ENCODE results near the gene OR13F1.
A peak's percentile ranks its signal among the peaks of the same experiment; 100 is the strongest.

The OR13F1 gene

DNA sequence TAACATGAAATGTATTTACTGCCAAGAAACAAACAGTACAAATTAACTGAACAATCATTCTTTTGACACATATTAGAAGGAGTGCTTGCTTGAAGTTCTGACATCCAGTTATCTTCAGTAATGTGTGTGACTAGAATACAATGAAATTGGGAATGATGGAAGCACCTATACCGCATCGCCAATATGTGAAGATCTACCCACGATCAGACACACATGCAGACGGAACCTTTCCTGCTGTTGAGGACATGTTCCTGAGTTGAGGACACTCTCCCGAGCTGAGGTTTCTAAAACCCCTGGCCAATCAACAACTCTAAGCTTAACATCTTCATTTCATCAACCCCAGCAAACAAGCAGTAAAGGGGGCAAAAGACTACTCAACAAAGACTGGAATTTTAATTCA lies 32.7 kb downstream of the OR13F1 start, which contains the start of gene OR13C3:
Gene OR13C3, minus strand, starts transcription at position 101 of the 400 bp plus-strand sequence. CDS start 133 bp downstream, outside the sequence.
- Histone ChIP-seq H3K36me3 (ENCODE audit: control insufficient read depth, insufficient read depth, low read length, severe bottlenecking) (no peaks in the 10 kb centered on the region), H3K9ac (ENCODE audit: low read length) (no peak within 1 kb of the TSS), H3K27me3 (replicated peaks; ENCODE audit: control insufficient read depth, insufficient read depth, low read length) (no peaks in the 10 kb centered on the region), H3K4me1 (ENCODE audit: control insufficient read depth, insufficient read depth, low read length) (peaks cover 8% of the 10 kb centered on the region), H3K4me3 (ENCODE audit: low read length) (no peak within 1 kb of the TSS), H3K9me3 (ENCODE audit: control insufficient read depth, low read length) (no peaks in the 10 kb centered on the region)
- DNase-seq (ENCODE audit: low read depth) = no peak

DNA sequence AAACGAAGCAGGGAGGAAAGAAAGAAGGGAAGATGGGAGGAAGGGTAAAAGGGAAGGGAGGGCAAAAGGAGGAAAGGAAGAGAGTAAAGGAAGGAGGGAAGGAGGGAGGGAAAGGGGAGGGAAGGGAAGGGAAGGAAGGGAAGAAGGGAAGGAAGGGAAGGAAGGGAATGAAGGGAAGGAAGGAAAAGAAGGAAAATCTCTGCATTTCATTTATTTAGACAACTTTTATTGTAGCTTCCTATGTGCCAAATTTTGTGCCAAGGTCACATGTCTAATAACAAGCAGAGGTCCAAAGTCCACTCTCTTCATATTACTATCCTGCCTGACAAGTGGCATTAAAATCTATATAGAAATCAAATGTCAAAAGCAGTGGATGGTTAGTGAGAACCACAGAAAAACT lies 35.2 kb downstream of the OR13F1 start:
- Histone ChIP-seq H3K27me3 (replicated peaks; ENCODE audit: control insufficient read depth, insufficient read depth, low read length) (no peaks in the 10 kb centered on the region), H3K4me3 (ENCODE audit: low read length) (no peak overlapping the region), H3K9ac (ENCODE audit: low read length) (no peak overlapping the region), H3K4me1 (ENCODE audit: control insufficient read depth, insufficient read depth, low read length) (no peaks in the 10 kb centered on the region), H3K36me3 (ENCODE audit: control insufficient read depth, insufficient read depth, low read length, severe bottlenecking) (no peaks in the 10 kb centered on the region), H3K9me3 (ENCODE audit: control insufficient read depth, low read length) (no peaks in the 10 kb centered on the region)
- no peak for DNase-seq (ENCODE audit: low read depth)

DNA sequence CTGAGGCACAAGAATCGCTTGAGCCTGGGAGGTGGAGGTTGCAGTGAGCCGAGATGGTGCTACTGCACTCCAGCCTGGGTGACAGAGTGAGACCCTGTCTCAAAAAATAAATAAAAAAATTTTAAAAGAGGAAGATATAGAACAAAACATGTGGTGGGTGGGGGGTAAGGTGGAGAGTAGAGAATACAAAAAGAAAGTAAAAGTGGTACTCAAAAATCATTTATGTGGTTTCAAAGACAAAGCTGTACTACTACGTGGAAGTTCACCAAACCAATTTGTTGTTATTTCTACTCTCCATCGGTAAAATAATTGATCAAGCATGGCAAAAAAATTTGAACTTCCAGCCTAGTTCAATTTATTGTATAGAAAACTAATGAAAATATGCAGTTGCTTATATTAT lies 40.6 kb downstream of the OR13F1 start:
- no peaks in the 10 kb centered on the region for H3K9me3 ChIP-seq (ENCODE audit: control insufficient read depth, low read length)
- H3K4me3 ChIP-seq (ENCODE audit: low read length) = no peak overlapping the region
- no peaks in the 10 kb centered on the region for H3K36me3 ChIP-seq (ENCODE audit: control insufficient read depth, insufficient read depth, low read length, severe bottlenecking)
- H3K9ac ChIP-seq (ENCODE audit: low read length) = no peak overlapping the region
- DNase-seq (ENCODE audit: low read depth) = no peak
- H3K4me1 ChIP-seq (ENCODE audit: control insufficient read depth, insufficient read depth, low read length) = no peaks in the 10 kb centered on the region
- no peaks in the 10 kb centered on the region for H3K27me3 ChIP-seq (replicated peaks; ENCODE audit: control insufficient read depth, insufficient read depth, low read length)

DNA sequence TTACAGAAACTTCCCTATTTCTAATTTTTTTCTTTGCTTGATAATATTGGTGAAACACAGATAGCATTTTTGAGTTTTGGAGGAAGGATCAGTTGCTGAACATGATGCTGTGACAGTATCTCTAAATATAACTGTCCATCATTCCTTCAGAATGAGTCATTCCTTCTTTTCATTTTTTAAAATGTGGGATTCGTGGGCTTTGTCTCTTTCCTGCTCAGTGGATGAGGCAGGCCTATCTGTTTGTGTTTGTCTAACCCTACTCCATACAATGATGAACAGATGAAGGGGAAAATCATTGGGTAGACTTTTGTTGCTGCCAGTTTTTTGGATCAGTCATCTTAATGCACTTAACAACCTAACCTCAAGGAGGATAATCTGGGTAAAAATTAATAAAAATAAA lies 49.2 kb downstream of the OR13F1 start:
- H3K27me3 ChIP-seq (replicated peaks; ENCODE audit: control insufficient read depth, insufficient read depth, low read length) = no peaks in the 10 kb centered on the region
- peaks cover 8% of the 10 kb centered on the region for H3K4me1 ChIP-seq (ENCODE audit: control insufficient read depth, insufficient read depth, low read length)
- H3K9ac ChIP-seq (ENCODE audit: low read length) = no peak overlapping the region
- H3K4me3 ChIP-seq (ENCODE audit: low read length) = no peak overlapping the region
- peak; percentile 19 for DNase-seq (ENCODE audit: low read depth)
- H3K9me3 ChIP-seq (ENCODE audit: control insufficient read depth, low read length) = no peaks in the 10 kb centered on the region
- no peaks in the 10 kb centered on the region for H3K36me3 ChIP-seq (ENCODE audit: control insufficient read depth, insufficient read depth, low read length, severe bottlenecking)
